Stimulated activated CD4-positive, alpha-beta T cell treated with anti-CD3 and anti-CD28 coated beads, Interleukin-1b, Interleukin-23, amount 100 ng/mL, for 1 hour (primary cell): Measurements from ENCODE around the gene PCDHGA9.
"Not testable (repeated sequence)": the region's sequence is repeated elsewhere in the genome, so short reads cannot be mapped to it uniquely, and the experiment has no call there.

Experiments used
- DNase-seq, 2 donors: peaks; one replicate each; pipeline ENCODE4 v3.0.0-alpha.2; 2020; ENCODE audit warnings: low read depth in 2 of 2

PCDHGA9 gene

DNA sequence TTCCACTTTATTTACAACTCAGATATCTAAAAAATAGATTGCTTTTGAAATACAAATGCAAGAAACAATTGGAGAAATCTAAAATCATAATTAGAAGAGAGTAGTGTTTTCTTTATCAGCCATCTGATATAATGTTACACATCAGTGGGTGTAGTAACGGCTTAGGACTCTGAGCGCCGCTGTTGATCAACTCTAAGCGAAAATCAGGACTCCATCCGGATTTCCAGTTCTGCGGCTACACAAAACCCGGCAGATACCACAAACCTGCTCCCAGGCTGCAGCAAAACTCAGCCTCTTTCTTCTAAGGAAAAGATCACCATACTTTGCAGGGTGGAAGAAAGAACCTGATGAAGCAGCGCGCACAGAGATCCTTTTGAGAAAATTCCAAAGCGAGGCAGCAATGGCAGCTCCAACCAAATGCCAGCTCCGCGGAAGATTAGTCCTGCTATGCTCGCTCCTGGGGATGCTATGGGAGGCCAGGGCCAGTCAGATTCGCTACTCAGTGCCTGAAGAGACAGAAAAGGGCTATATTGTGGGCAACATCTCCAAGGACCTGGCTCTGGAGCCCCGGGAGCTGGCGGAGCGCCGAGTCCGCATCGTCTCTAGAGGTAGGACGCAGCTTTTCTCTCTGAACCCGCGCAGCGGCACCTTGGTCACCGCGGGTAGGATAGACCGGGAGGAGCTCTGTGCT lies at the start of gene PCDHGA9:
Gene PCDHGA9, plus strand, starts transcription at position 226 of the 691 bp plus-strand sequence. Its CDS starts 175 bp downstream, at position 401.
- no peak for DNase-seq

DNA sequence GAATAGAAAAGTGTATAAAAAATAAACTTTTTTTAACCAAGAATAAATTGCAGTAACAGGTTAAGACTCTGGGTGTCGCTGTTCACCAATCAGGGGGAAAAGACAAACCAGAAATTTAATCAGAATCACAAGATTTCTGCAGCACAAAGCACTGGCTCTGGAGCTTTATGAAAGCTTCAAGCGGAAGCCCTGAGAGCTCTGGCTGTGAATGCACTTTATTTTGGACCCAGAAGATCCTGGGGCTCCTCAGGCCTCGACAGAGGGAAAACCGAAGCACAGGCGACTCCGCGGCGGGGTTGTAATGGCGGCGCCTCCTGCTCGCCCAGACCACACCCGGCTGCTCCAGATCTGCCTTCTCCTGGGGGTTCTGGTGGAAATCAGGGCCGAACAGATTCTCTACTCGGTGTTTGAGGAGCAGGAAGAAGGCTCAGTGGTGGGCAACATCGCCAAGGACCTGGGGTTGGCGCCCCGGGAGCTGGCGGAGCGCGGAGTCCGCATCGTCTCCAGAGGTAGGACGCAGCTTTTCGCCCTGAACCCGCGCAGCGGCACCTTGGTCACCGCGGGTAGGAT lies 47.6 kb upstream of the PCDHGA9 start, which contains the start of gene PCDHGA4:
Gene PCDHGA4, plus strand, starts transcription at position 122 of the 570 bp plus-strand sequence. Its CDS starts 87 bp downstream, at position 209.
- DNase-seq: no peak

DNA sequence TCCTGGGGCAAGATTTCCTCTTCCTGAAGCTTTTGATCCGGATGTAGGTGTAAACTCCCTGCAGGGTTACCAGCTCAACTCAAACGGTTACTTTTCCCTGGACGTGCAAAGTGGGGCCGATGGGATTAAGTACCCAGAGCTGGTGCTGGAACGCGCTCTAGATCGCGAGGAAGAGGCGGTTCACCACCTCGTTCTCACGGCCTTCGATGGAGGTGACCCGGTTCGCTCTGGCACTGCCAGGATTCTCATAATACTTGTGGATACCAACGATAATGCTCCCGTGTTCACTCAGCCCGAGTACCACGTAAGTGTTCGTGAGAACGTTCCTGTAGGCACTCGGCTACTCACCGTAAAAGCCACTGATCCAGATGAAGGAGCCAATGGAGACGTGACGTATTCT lies 46.9 kb upstream of the PCDHGA9 start:
- DNase-seq: no peak

DNA sequence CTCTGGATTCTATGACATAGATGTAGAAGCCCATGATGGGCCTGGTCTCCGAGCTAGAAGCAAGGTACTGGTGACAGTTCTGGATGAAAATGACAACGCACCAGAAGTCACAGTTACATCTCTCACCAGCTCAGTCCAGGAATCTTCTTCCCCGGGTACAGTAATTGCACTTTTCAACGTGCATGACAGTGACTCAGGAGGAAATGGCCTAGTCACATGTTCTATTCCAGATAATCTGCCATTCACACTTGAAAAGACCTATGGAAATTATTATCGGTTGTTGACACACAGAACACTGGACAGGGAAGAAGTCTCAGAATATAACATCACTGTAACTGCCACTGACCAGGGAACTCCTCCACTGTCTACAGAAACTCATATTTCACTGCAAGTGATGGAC lies 46.4 kb upstream of the PCDHGA9 start:
- no peak for DNase-seq

DNA sequence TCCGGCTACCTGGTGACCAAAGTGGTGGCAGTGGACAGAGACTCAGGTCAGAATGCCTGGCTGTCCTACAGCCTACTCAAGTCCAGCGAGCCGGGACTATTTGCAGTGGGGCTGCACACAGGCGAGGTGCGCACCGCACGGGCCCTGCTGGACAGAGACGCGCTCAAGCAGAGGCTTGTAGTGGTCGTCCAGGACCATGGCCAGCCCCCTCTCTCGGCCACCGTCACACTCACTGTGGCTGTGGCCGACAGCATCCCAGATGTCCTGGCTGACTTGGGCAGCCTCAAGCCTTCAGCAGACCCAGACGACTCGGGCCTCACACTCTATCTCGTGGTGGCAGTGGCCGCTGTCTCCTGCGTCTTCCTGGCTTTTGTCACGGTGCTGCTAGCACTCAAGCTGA lies 45.6 kb upstream of the PCDHGA9 start:
- no peak for DNase-seq

DNA sequence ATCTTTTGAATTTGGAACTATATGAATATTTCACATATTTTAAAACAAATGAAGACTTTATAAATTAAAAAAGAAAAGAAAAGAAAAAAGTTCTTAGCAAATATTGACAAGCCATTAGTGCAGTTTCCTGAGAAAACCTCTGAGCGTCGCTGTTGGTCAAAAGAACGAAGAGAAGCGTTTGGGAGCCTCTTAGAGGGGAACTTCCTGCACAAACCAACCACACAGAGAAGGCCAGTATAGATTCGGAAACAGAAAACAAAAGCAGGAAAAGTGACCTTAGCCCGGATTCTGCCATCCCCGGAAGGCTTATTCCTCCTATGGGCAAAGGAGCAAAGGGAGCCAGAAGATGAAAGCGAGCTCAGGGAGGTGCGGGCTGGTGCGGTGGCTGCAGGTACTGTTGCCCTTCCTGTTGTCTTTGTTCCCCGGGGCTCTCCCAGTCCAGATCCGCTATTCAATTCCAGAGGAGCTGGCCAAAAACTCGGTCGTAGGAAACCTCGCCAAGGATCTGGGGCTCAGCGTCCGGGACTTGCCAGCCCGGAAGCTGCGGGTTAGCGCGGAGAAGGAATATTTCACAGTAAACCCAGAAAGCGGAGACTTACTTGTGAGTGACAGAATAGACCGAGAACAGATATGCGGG lies 42.7 kb upstream of the PCDHGA9 start, which contains the start of gene PCDHGB2:
Gene PCDHGB2, plus strand, starts transcription at position 205 of the 637 bp plus-strand sequence. Its CDS starts 142 bp downstream, at position 347.
- DNase-seq: no peak

DNA sequence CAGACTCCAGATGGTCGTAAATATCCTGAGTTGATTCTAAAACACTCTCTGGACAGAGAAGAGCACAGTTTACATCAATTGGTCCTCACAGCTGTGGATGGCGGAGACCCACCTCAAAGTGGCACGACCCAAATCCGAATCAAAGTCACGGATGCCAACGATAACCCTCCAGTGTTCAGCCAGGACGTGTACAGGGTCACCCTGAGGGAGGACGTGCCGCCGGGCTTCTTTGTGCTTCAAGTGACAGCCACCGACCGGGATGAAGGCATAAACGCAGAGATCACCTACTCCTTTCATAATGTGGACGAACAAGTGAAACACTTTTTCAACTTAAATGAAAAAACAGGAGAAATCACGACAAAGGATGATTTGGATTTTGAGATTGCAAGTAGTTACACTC lies 41.9 kb upstream of the PCDHGA9 start:
- DNase-seq: no peak

DNA sequence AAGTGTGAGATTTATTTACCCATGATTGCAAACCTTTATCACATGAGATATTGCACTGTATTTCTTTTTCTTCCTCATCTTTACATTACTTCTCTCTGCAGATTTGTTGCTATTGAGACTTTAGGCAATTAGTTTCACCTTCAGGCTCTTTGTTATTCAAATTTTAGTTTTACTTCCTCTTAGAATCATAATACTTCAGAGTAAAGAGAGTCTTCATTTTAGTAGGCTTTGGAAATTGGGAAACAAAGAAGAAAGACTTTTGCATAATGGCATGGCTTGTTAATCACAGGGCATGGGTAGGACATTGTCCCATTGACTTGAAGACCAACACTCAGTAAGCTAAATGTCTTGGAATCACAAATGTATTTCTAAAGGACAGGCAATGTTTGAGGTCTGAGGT lies 39.9 kb upstream of the PCDHGA9 start:
- no peak for DNase-seq

DNA sequence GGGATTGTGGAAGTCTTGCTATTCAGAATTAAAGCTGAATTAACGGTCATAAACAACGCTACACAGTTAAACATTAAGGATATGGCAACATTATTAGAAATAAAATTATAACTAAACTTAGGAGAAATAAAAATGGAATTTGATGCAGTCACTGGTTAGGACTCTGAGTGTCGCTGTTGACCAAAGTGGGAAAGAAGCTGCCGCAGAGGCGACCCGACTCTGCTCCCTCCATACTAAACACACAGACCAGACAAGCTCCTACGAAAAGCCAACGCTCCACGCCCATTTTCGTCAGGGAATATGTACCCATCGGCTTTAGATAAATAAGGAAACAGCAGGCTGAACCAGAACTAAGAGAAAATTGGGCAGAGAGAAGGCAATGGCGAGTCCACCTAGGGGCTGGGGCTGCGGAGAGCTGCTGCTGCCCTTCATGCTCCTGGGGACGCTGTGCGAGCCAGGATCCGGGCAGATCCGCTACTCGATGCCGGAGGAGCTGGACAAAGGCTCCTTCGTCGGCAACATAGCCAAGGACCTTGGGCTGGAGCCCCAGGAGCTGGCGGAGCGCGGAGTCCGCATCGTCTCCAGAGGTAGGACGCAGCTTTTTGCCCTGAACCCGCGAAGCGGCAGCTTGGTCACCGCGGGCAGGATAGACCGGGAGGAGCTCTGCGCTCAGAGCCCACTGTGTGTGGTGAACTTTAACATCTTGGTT lies 38.5 kb upstream of the PCDHGA9 start, which contains the start of gene PCDHGA5:
Gene PCDHGA5, plus strand, starts transcription at position 211 of the 709 bp plus-strand sequence. Its CDS starts 169 bp downstream, at position 380.
- no peak for DNase-seq

DNA sequence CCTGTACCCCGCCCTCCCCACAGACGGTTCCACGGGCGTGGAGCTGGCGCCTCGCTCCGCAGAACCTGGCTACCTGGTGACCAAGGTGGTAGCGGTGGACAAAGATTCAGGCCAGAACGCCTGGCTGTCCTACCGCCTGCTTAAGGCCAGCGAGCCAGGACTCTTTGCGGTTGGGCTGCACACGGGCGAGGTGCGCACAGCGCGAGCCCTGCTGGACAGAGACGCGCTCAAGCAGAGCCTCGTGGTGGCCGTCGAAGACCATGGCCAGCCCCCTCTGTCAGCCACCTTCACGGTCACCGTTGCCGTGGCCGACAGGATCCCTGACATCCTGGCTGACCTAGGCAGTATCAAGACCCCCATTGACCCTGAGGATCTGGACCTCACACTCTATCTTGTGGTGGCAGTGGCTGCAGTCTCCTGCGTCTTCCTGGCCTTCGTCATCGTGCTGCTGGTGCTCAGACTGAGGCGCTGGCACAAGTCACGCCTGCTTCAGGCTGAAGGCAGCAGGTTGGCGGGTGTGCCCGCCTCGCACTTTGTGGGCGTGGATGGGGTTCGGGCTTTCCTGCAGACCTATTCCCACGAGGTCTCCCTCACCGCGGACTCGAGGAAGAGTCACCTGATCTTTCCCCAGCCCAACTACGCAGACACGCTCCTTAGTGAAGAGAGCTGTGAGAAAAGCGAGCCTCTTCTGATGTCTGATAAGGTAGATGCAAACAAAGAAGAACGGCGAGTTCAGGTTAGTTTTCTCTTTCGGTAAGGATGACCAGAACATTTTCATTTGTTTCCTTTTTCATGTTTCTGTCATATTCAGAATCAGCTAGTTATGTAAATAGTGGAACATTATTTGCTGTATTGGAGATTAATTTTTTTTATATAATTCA lies 36.3 kb upstream of the PCDHGA9 start:
- no peak for DNase-seq

DNA sequence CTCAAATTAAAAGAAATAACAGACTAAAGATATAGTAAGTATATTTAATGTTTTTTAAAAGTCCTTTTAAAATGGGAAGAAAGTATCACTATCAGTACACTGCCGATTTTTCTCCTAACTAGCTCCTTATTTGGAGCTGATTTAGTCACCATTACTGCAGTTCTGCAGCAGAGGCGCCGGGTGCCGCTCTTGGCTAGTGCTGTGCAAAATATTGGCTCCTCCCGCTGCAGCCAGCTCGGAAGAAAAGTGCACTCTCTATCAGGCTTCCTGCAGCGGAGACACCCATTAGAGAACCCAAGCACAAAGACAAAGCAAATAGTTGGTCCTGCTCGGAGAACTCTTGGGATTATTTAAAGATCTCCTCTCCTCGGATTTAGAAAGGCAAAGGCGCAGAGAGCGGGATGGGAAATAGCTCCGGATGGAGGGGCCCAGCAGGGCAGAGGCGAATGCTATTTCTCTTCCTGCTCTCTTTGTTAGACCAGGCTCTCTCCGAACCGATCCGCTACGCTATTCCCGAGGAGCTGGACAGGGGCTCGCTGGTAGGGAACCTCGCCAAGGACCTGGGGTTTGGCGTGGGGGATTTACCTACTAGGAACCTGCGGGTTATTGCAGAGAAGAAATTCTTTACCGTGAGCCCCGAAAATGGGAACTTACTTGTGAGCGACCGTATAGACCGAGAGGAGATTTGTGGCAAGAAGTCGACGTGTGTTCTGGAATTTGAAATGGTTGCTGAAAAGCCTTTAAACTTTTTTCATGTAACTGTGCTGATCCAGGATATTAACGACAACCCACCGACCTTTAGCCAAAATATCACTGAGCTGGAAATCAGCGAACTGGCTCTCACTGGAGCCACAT lies 32.4 kb upstream of the PCDHGA9 start, which contains the start of gene PCDHGB3:
Gene PCDHGB3, plus strand, starts transcription at position 249 of the 855 bp plus-strand sequence. Its CDS starts 153 bp downstream, at position 402.
- DNase-seq: no peak

DNA sequence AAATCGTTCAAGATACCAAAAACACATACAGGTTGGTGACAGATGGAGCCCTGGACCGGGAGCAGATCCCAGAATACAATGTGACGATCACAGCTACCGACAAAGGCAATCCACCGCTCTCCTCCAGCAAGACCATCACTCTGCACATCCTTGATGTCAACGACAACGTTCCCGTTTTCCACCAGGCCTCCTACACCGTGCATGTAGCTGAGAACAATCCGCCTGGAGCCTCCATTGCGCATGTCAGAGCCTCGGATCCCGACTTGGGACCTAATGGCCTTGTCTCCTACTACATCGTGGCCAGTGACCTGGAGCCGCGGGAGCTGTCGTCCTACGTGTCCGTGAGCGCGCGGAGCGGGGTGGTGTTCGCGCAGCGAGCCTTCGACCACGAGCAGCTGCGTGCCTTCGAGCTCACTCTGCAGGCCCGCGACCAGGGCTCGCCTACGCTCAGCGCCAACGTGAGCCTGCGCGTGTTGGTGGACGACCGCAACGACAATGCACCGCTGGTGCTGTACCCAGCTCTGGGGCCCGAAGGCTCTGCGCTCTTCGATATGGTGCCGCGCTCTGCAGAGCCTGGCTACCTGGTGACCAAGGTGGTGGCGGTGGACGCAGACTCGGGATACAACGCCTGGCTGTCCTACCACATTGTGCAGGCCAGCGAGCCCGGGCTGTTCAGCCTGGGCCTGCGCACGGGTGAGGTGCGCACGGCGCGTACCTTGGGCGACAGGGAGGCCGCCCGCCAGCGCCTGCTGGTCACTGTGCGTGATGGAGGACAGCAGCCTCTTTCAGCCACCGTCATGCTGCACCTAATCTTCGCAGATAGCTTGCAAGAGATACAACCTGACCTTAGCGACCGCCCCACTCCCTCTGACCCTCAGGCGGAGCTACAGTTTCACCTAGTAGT lies 30.8 kb upstream of the PCDHGA9 start:
- no peak for DNase-seq

DNA sequence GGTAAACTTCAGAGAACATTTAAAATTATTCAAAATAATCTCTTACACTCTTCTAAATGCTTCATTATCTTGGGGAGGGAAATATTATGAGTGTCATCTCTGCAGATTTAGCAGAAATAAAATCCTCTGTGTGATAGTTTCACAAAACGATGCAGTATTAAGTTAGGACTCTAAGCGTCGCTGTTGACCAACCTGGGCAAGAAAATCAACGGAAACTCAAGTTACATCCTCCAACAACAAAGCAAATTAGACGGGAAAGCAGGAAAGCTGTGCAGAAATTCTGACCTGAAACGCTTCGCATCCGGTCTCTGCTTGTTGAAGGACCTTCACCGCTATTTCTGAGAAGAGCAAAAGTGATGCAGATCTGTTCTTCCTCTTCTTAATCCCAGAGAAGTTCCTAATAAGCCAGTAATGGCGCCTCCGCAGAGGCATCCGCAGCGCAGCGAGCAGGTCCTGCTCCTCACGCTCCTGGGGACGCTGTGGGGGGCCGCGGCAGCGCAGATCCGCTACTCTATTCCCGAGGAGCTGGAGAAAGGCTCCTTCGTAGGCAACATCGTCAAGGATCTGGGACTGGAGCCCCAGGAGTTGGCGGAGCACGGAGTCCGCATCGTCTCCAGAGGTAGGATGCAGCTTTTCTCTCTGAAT lies 28.8 kb upstream of the PCDHGA9 start, which contains the start of gene PCDHGA6:
Gene PCDHGA6, plus strand, starts transcription at position 219 of the 645 bp plus-strand sequence. Its CDS starts 193 bp downstream, at position 412.
- no peak for DNase-seq

DNA sequence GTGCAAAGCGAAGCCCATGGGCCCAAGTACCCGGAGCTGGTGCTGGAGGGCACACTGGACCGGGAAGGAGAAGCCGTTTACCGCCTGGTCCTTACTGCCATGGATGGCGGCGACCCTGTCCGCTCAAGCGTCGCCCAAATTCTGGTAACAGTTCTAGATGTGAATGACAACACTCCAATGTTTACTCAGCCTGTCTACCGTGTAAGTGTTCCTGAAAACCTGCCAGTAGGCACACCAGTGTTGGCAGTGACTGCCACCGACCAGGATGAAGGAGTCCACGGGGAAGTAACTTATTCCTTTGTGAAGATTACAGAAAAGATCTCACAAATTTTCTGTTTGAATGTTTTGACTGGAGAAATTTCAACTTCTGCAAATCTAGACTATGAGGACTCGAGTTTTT lies 28.0 kb upstream of the PCDHGA9 start:
- no peak for DNase-seq

DNA sequence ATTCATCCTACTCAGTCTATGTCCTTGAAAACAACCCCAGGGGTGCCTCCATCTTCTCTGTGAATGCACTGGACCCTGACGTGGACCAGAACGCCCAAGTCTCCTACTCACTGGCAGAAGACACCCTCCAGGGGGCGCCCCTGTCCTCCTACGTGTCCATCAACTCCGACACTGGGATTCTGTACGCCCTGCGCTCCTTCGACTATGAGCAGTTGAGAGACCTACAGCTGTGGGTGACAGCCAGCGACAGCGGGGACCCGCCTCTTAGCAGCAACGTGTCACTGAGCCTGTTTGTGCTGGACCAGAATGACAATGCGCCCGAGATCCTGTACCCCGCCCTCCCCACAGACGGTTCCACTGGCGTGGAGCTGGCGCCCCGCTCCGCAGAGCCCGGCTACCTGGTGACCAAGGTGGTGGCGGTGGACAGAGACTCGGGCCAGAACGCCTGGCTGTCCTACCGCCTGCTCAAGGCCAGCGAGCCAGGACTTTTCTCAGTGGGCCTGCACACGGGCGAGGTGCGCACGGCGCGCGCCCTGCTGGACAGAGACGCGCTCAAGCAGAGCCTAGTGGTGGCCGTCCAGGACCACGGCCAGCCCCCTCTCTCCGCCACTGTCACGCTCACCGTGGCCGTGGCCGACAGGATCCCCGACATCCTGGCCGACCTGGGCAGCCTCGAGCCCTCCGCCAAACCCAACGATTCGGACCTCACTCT lies 27.0 kb upstream of the PCDHGA9 start:
- DNase-seq: not testable (repeated sequence)

DNA sequence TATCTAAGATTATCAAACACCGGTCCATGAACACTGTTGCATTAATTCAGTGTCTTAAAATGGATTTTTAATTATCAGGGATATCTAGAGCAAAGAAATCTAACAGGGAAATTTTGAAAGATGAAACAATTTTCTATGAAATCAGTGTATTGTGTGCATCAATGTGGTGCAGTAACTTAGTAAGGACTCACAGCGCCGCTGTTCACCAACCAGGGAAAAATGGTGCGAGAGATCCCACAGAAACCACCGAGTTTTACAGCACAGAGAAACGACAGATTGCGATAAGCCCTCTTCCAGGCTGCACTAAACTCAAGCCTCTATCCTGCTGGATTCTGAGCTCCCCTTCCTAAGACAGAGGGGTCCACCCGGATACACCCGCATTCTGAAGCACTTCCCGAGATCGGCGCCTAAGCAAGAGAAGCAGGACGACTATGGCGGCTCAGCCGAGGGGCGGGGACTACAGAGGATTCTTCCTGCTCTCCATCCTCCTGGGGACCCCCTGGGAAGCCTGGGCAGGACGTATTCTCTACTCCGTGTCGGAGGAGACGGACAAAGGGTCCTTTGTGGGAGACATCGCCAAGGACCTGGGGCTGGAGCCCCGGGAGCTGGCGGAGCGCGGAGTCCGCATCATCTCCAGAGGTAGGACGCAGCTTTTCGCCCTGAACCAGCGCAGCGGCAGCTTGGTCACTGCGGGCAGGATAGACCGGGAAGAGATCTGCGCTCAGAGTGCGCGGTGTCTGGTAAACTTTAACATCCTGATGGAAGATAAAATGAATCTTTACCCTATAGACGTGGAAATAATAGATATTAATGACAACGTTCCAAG lies 19.9 kb upstream of the PCDHGA9 start, which contains the start of gene PCDHGA7:
Gene PCDHGA7, plus strand, starts transcription at position 274 of the 826 bp plus-strand sequence. Its CDS starts 158 bp downstream, at position 432.
- DNase-seq: no peak

DNA sequence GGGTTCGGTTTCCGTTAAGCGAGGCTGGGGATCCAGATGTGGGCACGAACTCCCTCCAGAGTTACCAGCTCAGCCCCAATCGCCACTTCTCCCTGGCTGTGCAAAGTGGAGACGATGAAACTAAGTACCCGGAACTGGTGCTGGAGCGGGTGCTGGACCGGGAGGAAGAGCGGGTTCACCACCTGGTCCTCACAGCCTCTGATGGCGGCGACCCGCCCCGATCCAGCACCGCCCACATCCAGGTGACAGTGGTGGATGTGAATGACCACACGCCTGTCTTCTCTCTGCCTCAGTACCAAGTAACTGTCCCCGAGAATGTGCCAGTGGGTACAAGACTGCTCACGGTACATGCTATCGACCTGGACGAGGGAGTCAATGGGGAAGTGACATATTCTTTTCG lies 19.2 kb upstream of the PCDHGA9 start:
- DNase-seq: no peak
